Thyroid gland (tissue), 4 donors: ENCODE measurements around the gene OR13J1.

Experiments used
- CTCF ChIP-seq, 6 experiments: fragments of 200-600 bp in 3 of 6; fragments of 450-650 bp in 3 of 6; sonication (generic) in 3 of 6; IDR thresholded peaks; one replicate each; pipeline ENCODE4 v1.5.1; 2016 to 2019; ENCODE audit warnings: antibody characterized with exemption in 6 of 6, mild to moderate bottlenecking in 2 of 6, inconsistent platforms in 1 of 6, moderate library complexity in 1 of 6
- POLR2A ChIP-seq, 2 donors: fragments of 450-650 bp; IDR thresholded peaks; one replicate each; pipeline ENCODE4 v1.6.1; 2017; ENCODE audit warnings: antibody characterized with exemption in 2 of 2, mild to moderate bottlenecking in 2 of 2, moderate library complexity in 1 of 2

- TF ChIP-seq CTCF (IDR thresholded peaks at IDR 0.05) (no peak), POLR2A (IDR thresholded peaks at IDR 0.05) (no peak)
Measured at GRCh38 chr9:35835216-35835632, 35.0 kb downstream of the OR13J1 start.
